HG02642 (cell line): ENCODE measurements around the gene PLEKHO1.
"Not testable (repeated sequence)": the region's sequence is repeated elsewhere in the genome, so short reads cannot be mapped to it uniquely, and the experiment has no call there.

Source experiments
- ATAC-seq: cut with Tn5 transposase; IDR thresholded peaks from one replicate; pipeline ENCODE4 v1.9.1; 2021; ENCODE audit warnings: mild to moderate bottlenecking; ENCODE audit not compliant: unreplicated experiment, poor library complexity

The PLEKHO1 gene

GRCh38 chr1:150149271-150150132 is at the start of gene PLEKHO1:
Gene PLEKHO1, plus strand, starts transcription at chr1:150149916. Its CDS starts 342 bp downstream, at chr1:150150258.
- ATAC-seq = peak; percentile 48

GRCh38 chr1:150102986-150103385 is 46.7 kb upstream of the PLEKHO1 start:
- no peak for ATAC-seq

GRCh38 chr1:150106341-150106740 is 43.4 kb upstream of the PLEKHO1 start:
- ATAC-seq = no peak

- no peak for ATAC-seq
Measured at GRCh38 chr1:150109586-150109985, 40.1 kb upstream of the PLEKHO1 start.

- ATAC-seq = no peak
Measured at GRCh38 chr1:150110116-150110515, 39.6 kb upstream of the PLEKHO1 start.

GRCh38 chr1:150111670-150112069 is 38.0 kb upstream of the PLEKHO1 start:
- no peak for ATAC-seq

GRCh38 chr1:150115121-150115520 is 34.6 kb upstream of the PLEKHO1 start:
- no peak for ATAC-seq

GRCh38 chr1:150118716-150119115 is 31.0 kb upstream of the PLEKHO1 start:
- ATAC-seq = no peak

- no peak for ATAC-seq
Measured at GRCh38 chr1:150121236-150121862, 28.4 kb upstream of the PLEKHO1 start.

- no peak for ATAC-seq
Measured at GRCh38 chr1:150126811-150127210, 22.9 kb upstream of the PLEKHO1 start.

- no peak for ATAC-seq
Measured at GRCh38 chr1:150127464-150127863, 22.3 kb upstream of the PLEKHO1 start.

GRCh38 chr1:150127868-150128267 is 21.8 kb upstream of the PLEKHO1 start:
- no peak for ATAC-seq

- no peak for ATAC-seq
Measured at GRCh38 chr1:150132372-150132771, 17.3 kb upstream of the PLEKHO1 start.

GRCh38 chr1:150134537-150134936 is 15.2 kb upstream of the PLEKHO1 start:
- no peak for ATAC-seq

GRCh38 chr1:150135400-150135799 is 14.3 kb upstream of the PLEKHO1 start:
- not testable (repeated sequence) for ATAC-seq

- no peak for ATAC-seq
Measured at GRCh38 chr1:150138044-150138443, 11.7 kb upstream of the PLEKHO1 start.

- no peak for ATAC-seq
Measured at GRCh38 chr1:150141452-150141851, 8.3 kb upstream of the PLEKHO1 start.

- no peak for ATAC-seq
Measured at GRCh38 chr1:150142083-150142482, 7.6 kb upstream of the PLEKHO1 start.

GRCh38 chr1:150144606-150145005 is 5.1 kb upstream of the PLEKHO1 start:
- no peak for ATAC-seq

- ATAC-seq = not testable (repeated sequence)
Measured at GRCh38 chr1:150146016-150146415, 3.7 kb upstream of the PLEKHO1 start.

- ATAC-seq = no peak
Measured at GRCh38 chr1:150146849-150147542, 2.7 kb upstream of the PLEKHO1 start.
